ENCODE measurements around the gene GLUL. TPM values are rescaled to one million over a fixed set of nuclear protein-coding genes. Genes with fewer than 3 reads are reported as not detected.
"Not testable (repeated sequence)": the region's sequence is repeated elsewhere in the genome, so short reads cannot be mapped to it uniquely, and the experiment has no call there.

Gene GLUL
- total RNA-seq, 1 donor from 2014 or later = 175 TPM

DNA sequence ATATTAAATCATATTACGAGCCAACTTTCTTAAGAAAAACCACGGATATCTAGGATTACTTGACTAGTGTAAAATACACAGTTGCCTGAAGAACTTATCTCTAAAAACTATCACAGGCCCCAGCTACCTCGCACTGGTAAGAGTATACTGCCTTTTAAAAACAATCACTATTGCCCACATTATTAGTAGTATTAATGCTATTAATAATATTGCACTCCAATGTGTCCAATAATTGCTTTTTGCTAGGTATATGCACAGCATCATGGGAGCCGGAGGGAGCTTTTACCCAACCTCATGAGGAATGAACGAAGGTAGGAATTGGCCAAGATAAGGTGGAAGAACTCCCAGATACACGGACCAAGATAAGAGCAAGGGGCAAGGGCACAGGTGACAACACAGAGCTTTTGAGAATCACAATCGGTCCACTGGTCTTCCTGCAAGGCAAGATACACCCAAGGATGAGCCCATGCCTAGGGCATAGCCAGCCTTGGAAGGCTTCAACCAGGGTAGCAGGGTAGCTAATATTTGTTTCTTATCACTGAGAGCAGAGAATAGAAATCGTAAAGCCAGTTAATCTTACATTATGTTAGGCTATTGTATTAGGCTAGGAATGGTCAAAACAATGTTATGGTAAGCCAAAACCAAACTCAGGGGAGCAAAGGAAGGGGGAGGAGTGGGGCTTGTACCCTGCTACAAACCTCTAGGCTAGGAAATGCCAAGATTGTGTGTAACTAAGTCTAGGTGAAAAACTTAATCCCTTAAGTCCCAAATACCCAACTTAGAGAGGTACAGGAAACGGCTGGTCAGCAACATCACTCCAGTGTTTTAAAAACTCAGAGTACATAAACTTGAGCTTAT, 9.4 kb downstream of the GLUL start:
- TF ChIP-seq, protein P1, sequence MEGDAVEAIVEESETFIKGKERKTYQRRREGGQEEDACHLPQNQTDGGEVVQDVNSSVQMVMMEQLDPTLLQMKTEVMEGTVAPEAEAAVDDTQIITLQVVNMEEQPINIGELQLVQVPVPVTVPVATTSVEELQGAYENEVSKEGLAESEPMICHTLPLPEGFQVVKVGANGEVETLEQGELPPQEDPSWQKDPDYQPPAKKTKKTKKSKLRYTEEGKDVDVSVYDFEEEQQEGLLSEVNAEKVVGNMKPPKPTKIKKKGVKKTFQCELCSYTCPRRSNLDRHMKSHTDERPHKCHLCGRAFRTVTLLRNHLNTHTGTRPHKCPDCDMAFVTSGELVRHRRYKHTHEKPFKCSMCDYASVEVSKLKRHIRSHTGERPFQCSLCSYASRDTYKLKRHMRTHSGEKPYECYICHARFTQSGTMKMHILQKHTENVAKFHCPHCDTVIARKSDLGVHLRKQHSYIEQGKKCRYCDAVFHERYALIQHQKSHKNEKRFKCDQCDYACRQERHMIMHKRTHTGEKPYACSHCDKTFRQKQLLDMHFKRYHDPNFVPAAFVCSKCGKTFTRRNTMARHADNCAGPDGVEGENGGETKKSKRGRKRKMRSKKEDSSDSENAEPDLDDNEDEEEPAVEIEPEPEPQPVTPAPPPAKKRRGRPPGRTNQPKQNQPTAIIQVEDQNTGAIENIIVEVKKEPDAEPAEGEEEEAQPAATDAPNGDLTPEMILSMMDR (IDR thresholded peaks at IDR 0.05; ENCODE audit: insufficient read depth, low read length, poor library complexity, severe bottlenecking) = no peak
- no peak for DNase-seq (ENCODE audit: low read depth)
- Histone ChIP-seq H3K4me3 (ENCODE audit: low read depth, low read length) (no peak overlapping the region), H3K27me3 (ENCODE audit: control insufficient read depth, insufficient read depth, low read length) (no peaks in the 10 kb centered on the region), H3K36me3 (ENCODE audit: control insufficient read depth, insufficient read depth, low read length) (no peaks in the 10 kb centered on the region)

DNA sequence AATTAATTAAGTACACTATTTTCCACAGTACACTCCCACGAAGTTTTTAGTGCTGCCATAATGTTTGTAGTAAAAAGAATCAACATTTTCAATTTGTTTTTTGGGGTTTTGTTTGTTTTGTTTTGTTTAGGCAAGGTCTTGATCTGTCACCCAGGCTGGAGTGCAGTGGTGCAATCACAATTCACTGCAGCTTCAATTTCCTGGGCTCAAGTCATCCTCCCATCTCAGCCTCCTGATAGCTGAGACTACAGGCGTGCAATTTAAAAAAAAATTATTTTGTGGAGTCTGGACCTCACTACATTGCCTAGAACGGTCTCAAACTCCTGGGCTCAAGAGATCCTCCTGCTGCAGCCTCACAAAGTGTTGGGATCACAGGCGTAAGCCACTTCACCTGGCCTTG, 11.4 kb downstream of the GLUL start:
- TF ChIP-seq, protein P1 (IDR thresholded peaks at IDR 0.05; ENCODE audit: insufficient read depth, low read length, poor library complexity, severe bottlenecking) = no peak
- no peak for DNase-seq (ENCODE audit: low read depth)
- H3K4me3 ChIP-seq (ENCODE audit: low read depth, low read length) = no peak overlapping the region

DNA sequence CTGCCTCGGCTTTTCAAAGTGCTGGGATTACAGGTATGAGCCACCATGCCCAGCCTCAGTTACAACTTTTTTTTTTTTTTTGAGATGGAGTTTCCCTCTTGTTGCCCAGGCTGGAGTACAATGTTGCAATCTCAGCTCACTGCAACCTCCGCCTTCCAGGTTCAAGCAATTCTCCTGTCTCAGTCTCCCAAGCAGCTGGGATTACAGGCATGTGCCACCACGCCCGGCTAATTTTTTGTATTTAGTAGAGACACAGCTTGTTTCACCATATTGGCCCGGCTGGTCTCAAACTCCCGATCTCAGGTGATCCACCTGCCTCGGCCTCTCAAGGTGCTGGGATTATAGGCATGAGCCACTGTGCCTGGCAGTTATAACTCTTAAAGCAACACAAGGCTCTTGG, 11.8 kb downstream of the GLUL start:
- not testable (repeated sequence) for H3K36me3 ChIP-seq (ENCODE audit: control insufficient read depth, insufficient read depth, low read length); DNase-seq (ENCODE audit: low read depth); H3K27me3 ChIP-seq (ENCODE audit: control insufficient read depth, insufficient read depth, low read length); H3K4me3 ChIP-seq (ENCODE audit: low read depth, low read length)

More for the DNA sequence above, 11.4 kb downstream of the GLUL start:
- Histone ChIP-seq H3K27me3 (ENCODE audit: control insufficient read depth, insufficient read depth, low read length) (no peaks in the 10 kb centered on the region), H3K36me3 (ENCODE audit: control insufficient read depth, insufficient read depth, low read length) (no peaks in the 10 kb centered on the region)

DNA sequence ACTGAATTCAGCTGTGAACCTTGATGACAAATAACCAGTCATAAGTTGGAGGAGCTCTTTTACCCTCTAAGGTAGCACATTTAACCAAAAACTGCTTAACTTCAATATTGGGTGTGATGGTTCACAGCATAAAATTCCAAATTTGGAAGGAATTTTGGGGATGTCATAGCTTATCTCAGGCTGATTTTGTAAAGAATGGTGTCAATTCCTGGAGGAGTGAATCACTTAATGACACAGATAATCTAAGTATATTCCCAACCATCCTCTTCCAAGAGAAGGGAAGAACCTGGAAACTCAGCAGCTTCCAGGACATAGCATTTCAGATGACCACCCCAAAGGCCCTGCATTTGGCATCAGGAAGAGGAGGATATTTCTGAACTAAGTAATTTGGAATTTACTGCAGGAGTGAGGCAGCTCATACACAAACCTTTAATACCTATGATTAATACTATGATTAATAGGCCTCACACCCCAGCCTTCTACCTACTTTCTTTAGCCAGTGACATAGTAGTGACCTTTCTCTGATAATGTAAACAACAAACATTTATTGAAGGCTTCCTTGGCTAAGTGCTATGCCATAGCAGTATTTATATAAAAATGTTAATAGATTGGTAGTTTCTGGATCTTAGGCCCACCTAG, 14.5 kb downstream of the GLUL start:
- TF ChIP-seq, protein P1 (IDR thresholded peaks at IDR 0.05; ENCODE audit: insufficient read depth, low read length, poor library complexity, severe bottlenecking) = no peak
- no peak overlapping the region for H3K4me3 ChIP-seq (ENCODE audit: low read depth, low read length)
- H3K36me3 ChIP-seq (ENCODE audit: control insufficient read depth, insufficient read depth, low read length) = no peaks in the 10 kb centered on the region
- no peak for DNase-seq (ENCODE audit: low read depth)
- no peaks in the 10 kb centered on the region for H3K27me3 ChIP-seq (ENCODE audit: control insufficient read depth, insufficient read depth, low read length)

DNA sequence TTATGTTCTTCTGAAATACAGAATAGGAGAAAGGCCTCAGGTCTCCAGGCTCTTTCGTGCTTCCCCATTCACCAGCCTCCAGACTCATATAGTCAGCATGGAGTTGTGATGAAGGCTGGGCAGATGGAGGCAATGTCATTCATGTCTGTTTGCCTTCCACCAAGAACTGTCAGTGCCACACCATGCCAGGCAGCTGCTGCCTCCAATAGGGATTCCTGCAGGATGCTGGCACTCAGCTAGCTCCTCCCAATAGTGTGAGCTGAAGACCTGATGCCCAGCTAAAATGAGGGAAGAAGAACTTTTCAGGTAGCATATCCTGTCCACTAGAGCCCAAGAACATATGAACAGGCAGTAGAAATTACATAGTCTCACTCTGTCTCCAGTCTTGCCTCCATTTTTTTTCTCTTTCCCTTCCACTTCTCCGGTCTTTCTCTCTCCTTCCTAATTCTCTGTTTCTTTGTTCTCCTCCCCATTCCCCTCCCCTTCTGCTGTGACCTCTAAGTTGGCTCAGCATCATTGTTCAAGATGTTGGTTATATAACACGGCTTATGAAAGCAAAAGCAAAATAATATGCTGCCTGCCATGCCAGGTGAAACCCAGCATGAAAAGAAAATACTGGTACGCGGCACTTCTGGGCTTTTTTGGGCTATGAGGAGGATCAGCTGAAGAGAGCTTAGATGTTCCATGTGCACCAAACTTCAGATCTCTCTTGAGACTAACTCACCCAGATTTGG, 17.3 kb downstream of the GLUL start:
- TF ChIP-seq, protein P1 (IDR thresholded peaks at IDR 0.05; ENCODE audit: insufficient read depth, low read length, poor library complexity, severe bottlenecking) = no peak
- DNase-seq (ENCODE audit: low read depth) = no peak
- Histone ChIP-seq H3K4me3 (ENCODE audit: low read depth, low read length) (no peak overlapping the region), H3K27me3 (ENCODE audit: control insufficient read depth, insufficient read depth, low read length) (no peaks in the 10 kb centered on the region), H3K36me3 (ENCODE audit: control insufficient read depth, insufficient read depth, low read length) (no peaks in the 10 kb centered on the region)

DNA sequence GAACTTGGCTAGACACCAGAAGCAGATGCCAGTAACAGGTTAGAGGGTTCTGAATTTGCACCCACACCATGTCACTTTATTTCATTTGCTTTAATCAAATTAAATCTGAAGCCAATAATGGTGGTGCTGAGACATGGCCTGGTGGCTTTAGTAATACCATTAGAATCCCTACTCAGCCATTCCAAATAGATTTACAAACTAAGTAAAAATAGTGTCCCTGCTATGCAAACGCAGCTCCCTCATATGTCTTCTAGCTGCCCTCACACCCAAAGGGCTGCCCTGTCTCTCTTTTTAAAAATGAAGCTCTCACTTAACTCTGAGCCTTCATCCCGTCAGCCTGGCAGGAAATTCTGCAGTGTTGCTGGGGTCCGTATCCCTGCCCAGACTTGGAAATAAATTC, 21.1 kb downstream of the GLUL start:
- no peak for DNase-seq (ENCODE audit: low read depth)
- TF ChIP-seq, protein P1 (IDR thresholded peaks at IDR 0.05; ENCODE audit: insufficient read depth, low read length, poor library complexity, severe bottlenecking) = no peak
- Histone ChIP-seq H3K36me3 (ENCODE audit: control insufficient read depth, insufficient read depth, low read length) (no peaks in the 10 kb centered on the region), H3K27me3 (ENCODE audit: control insufficient read depth, insufficient read depth, low read length) (no peaks in the 10 kb centered on the region), H3K4me3 (ENCODE audit: low read depth, low read length) (no peak overlapping the region)
